ENCODE measurements around the gene CKAP4. TPM values are rescaled to one million over a fixed set of nuclear protein-coding genes. Genes with fewer than 3 reads are reported as not detected.

Gene CKAP4
- total and polyA plus RNA-seq, 2 experiments from 2014 or later: 32.3 to 58.8 TPM

DNA sequence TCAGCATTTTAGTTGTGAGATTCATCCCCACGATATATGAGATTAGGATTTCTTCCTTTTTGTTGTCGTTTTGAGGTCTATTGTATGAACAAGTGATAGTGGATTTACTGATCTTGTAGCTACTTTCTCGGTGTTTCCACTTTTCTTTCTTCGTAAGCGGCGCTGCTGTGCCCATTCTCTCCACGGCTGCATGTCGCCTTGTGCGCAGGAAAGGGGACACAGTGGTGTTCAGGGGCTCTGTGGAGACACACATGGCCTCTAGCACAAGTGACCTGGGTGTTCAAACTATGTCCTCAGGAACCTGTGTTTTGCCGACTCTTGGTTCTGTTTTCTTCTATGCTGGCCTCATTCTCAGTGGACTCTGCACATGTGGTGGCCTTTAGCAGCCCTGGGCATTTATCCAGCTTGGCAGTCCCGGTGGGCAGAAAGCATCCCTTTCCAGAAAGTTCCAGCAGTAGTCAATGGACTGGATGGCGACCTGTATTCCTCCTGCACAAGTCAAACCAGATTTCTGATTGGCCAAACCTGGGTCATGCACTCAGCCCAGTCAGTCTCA lies 18.7 kb downstream of the CKAP4 start:
- Histone ChIP-seq H3K4me1 (ENCODE audit: insufficient read depth) (no peaks in the 10 kb centered on the region), H4K20me1 (replicated peaks; ENCODE audit: insufficient read depth) (no peaks in the 10 kb centered on the region), H3K9me2 (ENCODE audit: insufficient read depth) (no peaks in the 10 kb centered on the region), H3F3A (replicated peaks; ENCODE audit: low read depth) (no peaks in the 10 kb centered on the region), H3K27me3 (ENCODE audit: insufficient read depth) (no peaks in the 10 kb centered on the region), H2AFZ (no peak overlapping the region), H3K36me3 (ENCODE audit: insufficient read depth) (no peaks in the 10 kb centered on the region), H3K4me3 (no peak overlapping the region), H3K27ac (ENCODE audit: low read depth) (no peak overlapping the region), H3K4me2 (no peak overlapping the region), H3K79me2 (replicated peaks; ENCODE audit: insufficient read depth) (no peaks in the 10 kb centered on the region)
- ATAC-seq: no peak
- H3K4me3 Mint-ChIP-seq: no peak overlapping the region
- peaks cover 7% of the 10 kb centered on the region for H3K36me3 Mint-ChIP-seq (ENCODE audit: low read depth)
- H3K9me3 Mint-ChIP-seq: peaks cover 5% of the 10 kb centered on the region; the same call in 2 of the 3 replicates
- TF ChIP-seq ZNF114 (CRISPR knock-in tag; IDR thresholded peaks at IDR 0.05) (no peak), EZH2 (IDR thresholded peaks at IDR 0.05; ENCODE audit: low read depth, unreplicated experiment) (no peak), ZNF331 (CRISPR knock-in tag; IDR thresholded peaks at IDR 0.05; ENCODE audit: low read depth) (no peak), NANOG (IDR thresholded peaks at IDR 0.05; ENCODE audit: borderline replicate concordance) (no peak), POLR2AphosphoS5 (IDR thresholded peaks at IDR 0.05; ENCODE audit: low read depth) (no peak), CREB1 (CRISPR knock-in tag; IDR thresholded peaks at IDR 0.05; ENCODE audit: low read depth) (no peak), JUNB (IDR thresholded peaks at IDR 0.05; ENCODE audit: unreplicated experiment) (no peak), STAT1 (IDR thresholded peaks at IDR 0.05; ENCODE audit: unreplicated experiment) (no peak), EZH2phosphoT487 (IDR thresholded peaks at IDR 0.05; ENCODE audit: unreplicated experiment) (no peak)
- TF ChIP-seq, protein P1, sequence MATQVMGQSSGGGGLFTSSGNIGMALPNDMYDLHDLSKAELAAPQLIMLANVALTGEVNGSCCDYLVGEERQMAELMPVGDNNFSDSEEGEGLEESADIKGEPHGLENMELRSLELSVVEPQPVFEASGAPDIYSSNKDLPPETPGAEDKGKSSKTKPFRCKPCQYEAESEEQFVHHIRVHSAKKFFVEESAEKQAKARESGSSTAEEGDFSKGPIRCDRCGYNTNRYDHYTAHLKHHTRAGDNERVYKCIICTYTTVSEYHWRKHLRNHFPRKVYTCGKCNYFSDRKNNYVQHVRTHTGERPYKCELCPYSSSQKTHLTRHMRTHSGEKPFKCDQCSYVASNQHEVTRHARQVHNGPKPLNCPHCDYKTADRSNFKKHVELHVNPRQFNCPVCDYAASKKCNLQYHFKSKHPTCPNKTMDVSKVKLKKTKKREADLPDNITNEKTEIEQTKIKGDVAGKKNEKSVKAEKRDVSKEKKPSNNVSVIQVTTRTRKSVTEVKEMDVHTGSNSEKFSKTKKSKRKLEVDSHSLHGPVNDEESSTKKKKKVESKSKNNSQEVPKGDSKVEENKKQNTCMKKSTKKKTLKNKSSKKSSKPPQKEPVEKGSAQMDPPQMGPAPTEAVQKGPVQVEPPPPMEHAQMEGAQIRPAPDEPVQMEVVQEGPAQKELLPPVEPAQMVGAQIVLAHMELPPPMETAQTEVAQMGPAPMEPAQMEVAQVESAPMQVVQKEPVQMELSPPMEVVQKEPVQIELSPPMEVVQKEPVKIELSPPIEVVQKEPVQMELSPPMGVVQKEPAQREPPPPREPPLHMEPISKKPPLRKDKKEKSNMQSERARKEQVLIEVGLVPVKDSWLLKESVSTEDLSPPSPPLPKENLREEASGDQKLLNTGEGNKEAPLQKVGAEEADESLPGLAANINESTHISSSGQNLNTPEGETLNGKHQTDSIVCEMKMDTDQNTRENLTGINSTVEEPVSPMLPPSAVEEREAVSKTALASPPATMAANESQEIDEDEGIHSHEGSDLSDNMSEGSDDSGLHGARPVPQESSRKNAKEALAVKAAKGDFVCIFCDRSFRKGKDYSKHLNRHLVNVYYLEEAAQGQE (IDR thresholded peaks at IDR 0.05; ENCODE audit: unreplicated experiment): no peak
- TF ChIP-seq, protein P2, sequence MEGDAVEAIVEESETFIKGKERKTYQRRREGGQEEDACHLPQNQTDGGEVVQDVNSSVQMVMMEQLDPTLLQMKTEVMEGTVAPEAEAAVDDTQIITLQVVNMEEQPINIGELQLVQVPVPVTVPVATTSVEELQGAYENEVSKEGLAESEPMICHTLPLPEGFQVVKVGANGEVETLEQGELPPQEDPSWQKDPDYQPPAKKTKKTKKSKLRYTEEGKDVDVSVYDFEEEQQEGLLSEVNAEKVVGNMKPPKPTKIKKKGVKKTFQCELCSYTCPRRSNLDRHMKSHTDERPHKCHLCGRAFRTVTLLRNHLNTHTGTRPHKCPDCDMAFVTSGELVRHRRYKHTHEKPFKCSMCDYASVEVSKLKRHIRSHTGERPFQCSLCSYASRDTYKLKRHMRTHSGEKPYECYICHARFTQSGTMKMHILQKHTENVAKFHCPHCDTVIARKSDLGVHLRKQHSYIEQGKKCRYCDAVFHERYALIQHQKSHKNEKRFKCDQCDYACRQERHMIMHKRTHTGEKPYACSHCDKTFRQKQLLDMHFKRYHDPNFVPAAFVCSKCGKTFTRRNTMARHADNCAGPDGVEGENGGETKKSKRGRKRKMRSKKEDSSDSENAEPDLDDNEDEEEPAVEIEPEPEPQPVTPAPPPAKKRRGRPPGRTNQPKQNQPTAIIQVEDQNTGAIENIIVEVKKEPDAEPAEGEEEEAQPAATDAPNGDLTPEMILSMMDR (conservative IDR thresholded peaks at IDR 0.05; ENCODE audit: low read depth in 2 of 2): no peak
- TF ChIP-seq, protein P3, sequence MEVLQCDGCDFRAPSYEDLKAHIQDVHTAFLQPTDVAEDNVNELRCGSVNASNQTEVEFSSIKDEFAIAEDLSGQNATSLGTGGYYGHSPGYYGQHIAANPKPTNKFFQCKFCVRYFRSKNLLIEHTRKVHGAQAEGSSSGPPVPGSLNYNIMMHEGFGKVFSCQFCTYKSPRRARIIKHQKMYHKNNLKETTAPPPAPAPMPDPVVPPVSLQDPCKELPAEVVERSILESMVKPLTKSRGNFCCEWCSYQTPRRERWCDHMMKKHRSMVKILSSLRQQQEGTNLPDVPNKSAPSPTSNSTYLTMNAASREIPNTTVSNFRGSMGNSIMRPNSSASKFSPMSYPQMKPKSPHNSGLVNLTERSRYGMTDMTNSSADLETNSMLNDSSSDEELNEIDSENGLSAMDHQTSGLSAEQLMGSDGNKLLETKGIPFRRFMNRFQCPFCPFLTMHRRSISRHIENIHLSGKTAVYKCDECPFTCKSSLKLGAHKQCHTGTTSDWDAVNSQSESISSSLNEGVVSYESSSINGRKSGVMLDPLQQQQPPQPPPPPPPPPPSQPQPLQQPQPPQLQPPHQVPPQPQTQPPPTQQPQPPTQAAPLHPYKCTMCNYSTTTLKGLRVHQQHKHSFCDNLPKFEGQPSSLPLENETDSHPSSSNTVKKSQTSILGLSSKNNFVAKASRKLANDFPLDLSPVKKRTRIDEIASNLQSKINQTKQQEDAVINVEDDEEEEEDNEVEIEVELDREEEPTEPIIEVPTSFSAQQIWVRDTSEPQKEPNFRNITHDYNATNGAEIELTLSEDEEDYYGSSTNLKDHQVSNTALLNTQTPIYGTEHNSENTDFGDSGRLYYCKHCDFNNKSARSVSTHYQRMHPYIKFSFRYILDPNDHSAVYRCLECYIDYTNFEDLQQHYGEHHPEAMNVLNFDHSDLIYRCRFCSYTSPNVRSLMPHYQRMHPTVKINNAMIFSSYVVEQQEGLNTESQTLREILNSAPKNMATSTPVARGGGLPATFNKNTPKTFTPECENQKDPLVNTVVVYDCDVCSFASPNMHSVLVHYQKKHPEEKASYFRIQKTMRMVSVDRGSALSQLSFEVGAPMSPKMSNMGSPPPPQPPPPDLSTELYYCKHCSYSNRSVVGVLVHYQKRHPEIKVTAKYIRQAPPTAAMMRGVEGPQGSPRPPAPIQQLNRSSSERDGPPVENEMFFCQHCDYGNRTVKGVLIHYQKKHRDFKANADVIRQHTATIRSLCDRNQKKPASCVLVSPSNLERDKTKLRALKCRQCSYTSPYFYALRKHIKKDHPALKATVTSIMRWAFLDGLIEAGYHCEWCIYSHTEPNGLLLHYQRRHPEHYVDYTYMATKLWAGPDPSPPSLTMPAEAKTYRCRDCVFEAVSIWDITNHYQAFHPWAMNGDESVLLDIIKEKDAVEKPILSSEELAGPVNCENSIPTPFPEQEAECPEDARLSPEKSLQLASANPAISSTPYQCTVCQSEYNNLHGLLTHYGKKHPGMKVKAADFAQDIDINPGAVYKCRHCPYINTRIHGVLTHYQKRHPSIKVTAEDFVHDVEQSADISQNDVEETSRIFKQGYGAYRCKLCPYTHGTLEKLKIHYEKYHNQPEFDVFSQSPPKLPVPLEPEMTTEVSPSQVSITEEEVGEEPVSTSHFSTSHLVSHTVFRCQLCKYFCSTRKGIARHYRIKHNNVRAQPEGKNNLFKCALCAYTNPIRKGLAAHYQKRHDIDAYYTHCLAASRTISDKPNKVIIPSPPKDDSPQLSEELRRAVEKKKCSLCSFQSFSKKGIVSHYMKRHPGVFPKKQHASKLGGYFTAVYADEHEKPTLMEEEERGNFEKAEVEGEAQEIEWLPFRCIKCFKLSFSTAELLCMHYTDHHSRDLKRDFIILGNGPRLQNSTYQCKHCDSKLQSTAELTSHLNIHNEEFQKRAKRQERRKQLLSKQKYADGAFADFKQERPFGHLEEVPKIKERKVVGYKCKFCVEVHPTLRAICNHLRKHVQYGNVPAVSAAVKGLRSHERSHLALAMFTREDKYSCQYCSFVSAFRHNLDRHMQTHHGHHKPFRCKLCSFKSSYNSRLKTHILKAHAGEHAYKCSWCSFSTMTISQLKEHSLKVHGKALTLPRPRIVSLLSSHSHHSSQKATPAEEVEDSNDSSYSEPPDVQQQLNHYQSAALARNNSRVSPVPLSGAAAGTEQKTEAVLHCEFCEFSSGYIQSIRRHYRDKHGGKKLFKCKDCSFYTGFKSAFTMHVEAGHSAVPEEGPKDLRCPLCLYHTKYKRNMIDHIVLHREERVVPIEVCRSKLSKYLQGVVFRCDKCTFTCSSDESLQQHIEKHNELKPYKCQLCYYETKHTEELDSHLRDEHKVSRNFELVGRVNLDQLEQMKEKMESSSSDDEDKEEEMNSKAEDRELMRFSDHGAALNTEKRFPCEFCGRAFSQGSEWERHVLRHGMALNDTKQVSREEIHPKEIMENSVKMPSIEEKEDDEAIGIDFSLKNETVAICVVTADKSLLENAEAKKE (CRISPR knock-in tag; IDR thresholded peaks at IDR 0.05): no peak
- TF ChIP-seq, protein P4, sequence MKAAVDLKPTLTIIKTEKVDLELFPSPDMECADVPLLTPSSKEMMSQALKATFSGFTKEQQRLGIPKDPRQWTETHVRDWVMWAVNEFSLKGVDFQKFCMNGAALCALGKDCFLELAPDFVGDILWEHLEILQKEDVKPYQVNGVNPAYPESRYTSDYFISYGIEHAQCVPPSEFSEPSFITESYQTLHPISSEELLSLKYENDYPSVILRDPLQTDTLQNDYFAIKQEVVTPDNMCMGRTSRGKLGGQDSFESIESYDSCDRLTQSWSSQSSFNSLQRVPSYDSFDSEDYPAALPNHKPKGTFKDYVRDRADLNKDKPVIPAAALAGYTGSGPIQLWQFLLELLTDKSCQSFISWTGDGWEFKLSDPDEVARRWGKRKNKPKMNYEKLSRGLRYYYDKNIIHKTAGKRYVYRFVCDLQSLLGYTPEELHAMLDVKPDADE (IDR thresholded peaks at IDR 0.05): no peak
- peaks cover 3% of the 10 kb centered on the region; the same call in 2 of the 3 replicates for H3K4me1 Mint-ChIP-seq
- DNase-seq (ENCODE audit: low spot score): no peak
- peaks cover 4% of the 10 kb centered on the region for H3K27me3 Mint-ChIP-seq (ENCODE audit: insufficient read depth, low read depth, poor library complexity)
- no peak overlapping the region for H3K27ac Mint-ChIP-seq
